K562 (cell line): Measurements from ENCODE around the gene PLIN5. TPM values are rescaled to one million over a fixed set of nuclear protein-coding genes. Genes with fewer than 3 reads are reported as not detected.

Experiments
- ATAC-seq: fragments of 200-7000 bp; cut with Tn5 transposase; 3 replicates; pipeline ENCODE4 v1.9.1; 2020; ENCODE audit warnings: moderate library complexity
- BruUV-seq: library from RNA; stranded (reverse); fragments of 400-500 nt; replicated peaks from 2 replicates; lab custom pipeline; 2021; lab: Mats Ljungman, UMichigan
- CTCF ChIA-PET: fragments of 300-600 bp; formaldehyde crosslinking; extraction: SDS; loops from one replicate; lab custom pipeline; 2021; ENCODE audit warnings: low intra/inter-chr PET ratio; lab: Yijun Ruan, JAX
- POLR2A ChIA-PET: fragments of 300-600, 350-650 bp; sonication (Branson Sonifier 250); formaldehyde crosslinking; extraction: SDS; loops from one replicate; lab custom pipeline; 2021; ENCODE audit warnings: antibody characterized with exemption, inconsistent platforms; lab: Yijun Ruan, JAX
- DNase-seq, 4 experiments: peaks; one replicate each; pipeline versions ENCODE4 v3.0.0 to v3.0.0-alpha.2; 2011 to 2018; ENCODE audit warnings: low spot score in 3 of 4, mixed read lengths in 3 of 4; ENCODE audit errors: extremely low read depth in 1 of 4
- FAIRE-seq: peaks from 2 replicates; lab custom pipeline; 2011; peaks lifted over from hg19 to GRCh38; lab: Jason Lieb, UNC
- H2AFZ ChIP-seq: 2 replicates; pipeline ENCODE4 v1.6.0; 2011; ENCODE audit warnings: low read depth, low read length, control low read depth, inconsistent platforms
- H3K27ac ChIP-seq: fragments of 200-600 bp; 3 replicates; pipeline ENCODE4 v1.8.0; 2011; ENCODE audit warnings: low read depth, mild to moderate bottlenecking, control low read depth, inconsistent platforms, low read length, moderate library complexity, mixed read lengths; ENCODE audit errors: extremely low read depth
- H3K27me3 ChIP-seq, 2 experiments: fragments of 300-600 bp in 1 of 2; 2 replicates in 1 of 2; 3 replicates in 1 of 2; pipeline versions ENCODE4 v1.6.0 to v1.8.0; 2011; ENCODE audit warnings: inconsistent platforms in 2 of 2, low read length in 2 of 2, mild to moderate bottlenecking in 1 of 2, mixed read lengths in 1 of 2, moderate library complexity in 1 of 2; ENCODE audit not compliant: control insufficient read depth in 2 of 2, insufficient read depth in 2 of 2
- H3K36me3 ChIP-seq: fragments of 300-600 bp; 3 replicates; pipeline ENCODE4 v1.8.0; 2011; ENCODE audit warnings: mild to moderate bottlenecking, low read length, inconsistent platforms; ENCODE audit not compliant: control insufficient read depth, insufficient read depth
- H3K4me1 ChIP-seq, 2 experiments: fragments of 200-600 bp in 1 of 2; replicated peaks in 1 of 2; 2 replicates in 1 of 2; 3 replicates in 1 of 2; pipeline versions ENCODE4 v1.5.1 to v1.8.0; 2011; ENCODE audit warnings: inconsistent platforms in 2 of 2, low read length in 2 of 2, mild to moderate bottlenecking in 1 of 2, mixed read lengths in 1 of 2, moderate library complexity in 1 of 2; ENCODE audit not compliant: control insufficient read depth in 2 of 2, insufficient read depth in 2 of 2
- H3K4me2 ChIP-seq: 2 replicates; pipeline ENCODE4 v1.6.1; 2011; ENCODE audit warnings: low read length, control low read depth, inconsistent platforms, mixed read lengths; ENCODE audit not compliant: insufficient read depth
- H3K4me3 ChIP-seq: fragments of 200-600 bp; sonication (generic), shearing (Covaris generic); 2 replicates; pipeline ENCODE4 v1.5.1; 2016; ENCODE audit warnings: control low read depth, inconsistent platforms
- H3K79me2 ChIP-seq: fragments of 200-600 bp; 3 replicates; pipeline ENCODE4 v1.8.0; 2011; ENCODE audit warnings: low read length, inconsistent platforms; ENCODE audit not compliant: control insufficient read depth, insufficient read depth
- H3K9ac ChIP-seq, 2 experiments: 2 replicates each; pipeline versions ENCODE4 v1.6.0 to v1.6.1; 2011; ENCODE audit warnings: low read depth in 2 of 2, low read length in 2 of 2, control low read depth in 1 of 2, inconsistent platforms in 1 of 2, mild to moderate bottlenecking in 1 of 2, mixed read lengths in 1 of 2; ENCODE audit not compliant: insufficient read depth in 1 of 2
- H3K9me1 ChIP-seq: one replicate; pipeline ENCODE4 v1.6.0; 2011; ENCODE audit warnings: inconsistent platforms, mild to moderate bottlenecking, low read length, moderate library complexity; ENCODE audit not compliant: control insufficient read depth, insufficient read depth
- H3K9me3 ChIP-seq: replicated peaks from 2 replicates; pipeline ENCODE4 v1.5.1; 2011; ENCODE audit warnings: low read depth, low read length, inconsistent platforms; ENCODE audit not compliant: control insufficient read depth, insufficient read depth
- H4K20me1 ChIP-seq: replicated peaks from 2 replicates; pipeline ENCODE4 v1.6.1; 2011; ENCODE audit warnings: low read length, inconsistent platforms, mixed read lengths; ENCODE audit not compliant: control insufficient read depth, insufficient read depth
- ATF6 ChIP-seq: sonication (generic); formaldehyde crosslinking; IDR thresholded peaks from 2 replicates; pipeline ENCODE4 v1.4.0; 2020; ENCODE audit warnings: mild to moderate bottlenecking, missing genetic modification reagents
- CREB3L1 ChIP-seq: fragments of 450-650 bp; IDR thresholded peaks from 2 replicates; pipeline ENCODE4 v1.6.1; 2014; ENCODE audit warnings: low read depth, mild to moderate bottlenecking, moderate library complexity, borderline replicate concordance
- CXXC5 ChIP-seq: fragments of 250-450 bp; sonication (Bioruptor Pico); IDR thresholded peaks from 2 replicates; pipeline ENCODE4 v1.8.0; 2022; ENCODE audit warnings: inconsistent platforms, mild to moderate bottlenecking, moderate library complexity
- GATA2 ChIP-seq: sonication (generic); formaldehyde crosslinking; IDR thresholded peaks from 2 replicates; pipeline ENCODE4 v1.4.0; 2020; ENCODE audit warnings: mild to moderate bottlenecking, missing genetic modification reagents
- KDM5B ChIP-seq: fragments of 200-600 bp; sonication (generic); IDR thresholded peaks from 2 replicates; pipeline ENCODE4 v1.6.1; 2012; ENCODE audit warnings: low read depth, mild to moderate bottlenecking, moderate library complexity, low read length, control low read depth, inconsistent platforms; ENCODE audit not compliant: insufficient replicate concordance
- L3MBTL2 ChIP-seq: fragments of 450-650 bp; IDR thresholded peaks from 2 replicates; pipeline ENCODE4 v1.6.1; 2016; ENCODE audit warnings: mild to moderate bottlenecking, moderate library complexity
- MAX ChIP-seq: sonication (generic); formaldehyde crosslinking; IDR thresholded peaks from 2 replicates; pipeline ENCODE4 v1.9.0; 2022; ENCODE audit warnings: mild to moderate bottlenecking, missing genetic modification reagents
- MCM7 ChIP-seq, 2 experiments: fragments of 450-650 bp; IDR thresholded peaks; 2 replicates each; pipeline ENCODE4 v1.6.1; 2016 to 2018
- PCBP2 ChIP-seq: fragments of 200-400 bp; formaldehyde crosslinking; IDR thresholded peaks from 2 replicates; pipeline ENCODE4 v1.6.1; 2018; ENCODE audit warnings: low read length, low read depth, mild to moderate bottlenecking, moderate library complexity; ENCODE audit not compliant: poor library complexity, severe bottlenecking
- PHF21A ChIP-seq: fragments of 450-650 bp; IDR thresholded peaks from 2 replicates; pipeline ENCODE4 v1.6.1; 2017; ENCODE audit warnings: low read depth, borderline replicate concordance
- RBM15 ChIP-seq: fragments of 200-400 bp; formaldehyde crosslinking; IDR thresholded peaks from 2 replicates; pipeline ENCODE4 v1.6.1; 2018; ENCODE audit warnings: mild to moderate bottlenecking, low read length, moderate library complexity; ENCODE audit not compliant: insufficient read depth
- STAT5B ChIP-seq: fragments of 250-450 bp; sonication (Bioruptor Pico); IDR thresholded peaks from 2 replicates; pipeline ENCODE4 v1.8.0; 2021; ENCODE audit warnings: mild to moderate bottlenecking, inconsistent platforms
- USF1 ChIP-seq: sonication (generic); formaldehyde crosslinking; IDR thresholded peaks from 2 replicates; pipeline ENCODE4 v1.9.0; 2022; ENCODE audit warnings: mild to moderate bottlenecking, missing genetic modification reagents
- ZNF263 ChIP-seq: sonication (generic); formaldehyde crosslinking; IDR thresholded peaks from 2 replicates; pipeline ENCODE4 v1.8.0; 2022; ENCODE audit warnings: mild to moderate bottlenecking, missing genetic modification reagents, borderline replicate concordance
- ZNF282 ChIP-seq: sonication (generic); formaldehyde crosslinking; IDR thresholded peaks from 2 replicates; pipeline ENCODE4 v1.8.1; 2023; ENCODE audit warnings: missing genetic modification reagents
- ZNF324 ChIP-seq: fragments of 250-450 bp; sonication (Bioruptor Pico); IDR thresholded peaks from 2 replicates; pipeline ENCODE4 v1.4.0; 2020; ENCODE audit warnings: mild to moderate bottlenecking
- ZNF780A ChIP-seq: fragments of 250-450 bp; sonication (Bioruptor Pico); IDR thresholded peaks from 2 replicates; pipeline ENCODE4 v1.5.0; 2021; ENCODE audit warnings: mild to moderate bottlenecking
- WGBS: fragments of 100-300 bp; shearing (Covaris generic); methylation state at CpG from one replicate; pipeline ENCODE4 v1.1.6; 2016; ENCODE audit warnings: low coverage, mixed read lengths; ENCODE audit not compliant: insufficient coverage; ENCODE audit errors: missing lambda C conversion rate; 5-methylcytosine and 5-hydroxymethylcytosine counted together
- in situ Hi-C: fragments of 300-500 bp; cut with MboI; formaldehyde crosslinking; loops from 4 replicates; pipeline ENCODE4 v1.15.0; 2018; ENCODE audit warnings: inconsistent platforms, mixed read lengths
- intact Hi-C: fragments of 100-400 bp; cut with micrococcal nuclease; formaldehyde crosslinking; loops from 2 replicates; pipeline ENCODE4 v1.14.2; 2022
- polyA plus RNA-seq, 8 experiments: library from polyadenylated mRNA; depleted of rRNA in 4 of 8; stranded (reverse) in 5 of 8; unstranded in 3 of 8; fragments of >200 nt; fragmentation: Nextera tagmentation in 2 of 8; fragmentation: Illumina TruSeq in 1 of 8; extraction: Ambion mirVana in 2 of 8; extraction: Trizol in 1 of 8; gene quantifications; 2 replicates each; pipeline versions ENCODE4 v1.2.1 to v1.2.3, GENCODE V29; 2011 to 2014; ENCODE audit warnings: inconsistent platforms in 1 of 8, missing spikeins in 1 of 8
- total RNA-seq, 7 experiments: library from RNA; depleted of rRNA in 6 of 7; stranded (reverse); fragments of >200 nt in 6 of 7; fragmentation: Illumina TruSeq in 2 of 7; extraction: Trizol in 2 of 7; gene quantifications; 2 replicates each; pipeline versions ENCODE4 v1.2.1 to v1.2.3, GENCODE V29; 2011 to 2021; ENCODE audit warnings: low replicate concordance in 1 of 7

The PLIN5 gene
- total and polyA plus RNA-seq, 9 of the 15 experiments (the other 6 are each of a cell fraction or from before 2014, with no cell fraction given): 0.04 to 1.3 (median 0.50) TPM

GRCh38 chr19:4537953-4538600 lies 3.1 kb upstream of the PLIN5 start:
- Histone ChIP-seq H3K27ac (no peak overlapping the region), H3K4me1 (peaks cover 14 to 51% of the 10 kb centered on the region in 2 experiments; a peak in 4 of 5 replicates), H3K36me3 (peaks cover 9% of the 10 kb centered on the region; the same call in 1 of the 3 replicates), H3K27me3 (no peaks in the 10 kb centered on the region; a peak in 1 of 5 replicates), H3K4me3 (no peak overlapping the region), H3K4me2 (no peak overlapping the region), H2AFZ (no peak overlapping the region), H4K20me1 (no peaks in the 10 kb centered on the region), H3K9me3 (no peaks in the 10 kb centered on the region), H3K9ac (peak overlapping the region in 1 of 2 experiments; percentile 83; a peak in 2 of 4 replicates), H3K9me1 (no peaks in the 10 kb centered on the region), H3K79me2 (peaks cover 33% of the 10 kb centered on the region; the same call in 2 of the 3 replicates)
- FAIRE-seq (peak; percentile 54), DNase-seq (peak in 1 of 4 experiments; percentile 55), ATAC-seq (0 out of 3 replicates have a peak, but pooled peaks have one; percentile 6)
- intact Hi-C loops (no loop called here), in situ Hi-C loops (no loop called here)
- CTCF ChIA-PET: no interaction called here
- POLR2A ChIA-PET: interaction anchor here (0.7 kb wide), 1 partner anchor 84 kb away, joined by 3 read pairs; no protein-coding TSS in a partner anchor
- WGBS: 71% methylated on average over 27 of the region's 27 CpGs
- BruUV-seq: no TSS peak
- no peak for TF ChIP-seq RBM15
- TF ChIP-seq MCM7 (IDR thresholded peaks at IDR 0.05): no peak
- no peak for TF ChIP-seq KDM5B
- TF ChIP-seq ATF6 (CRISPR knock-in tag): no peak
- TF ChIP-seq ZNF324 (CRISPR knock-in tag): no peak
- TF ChIP-seq MAX (CRISPR knock-in tag): no peak
- TF ChIP-seq STAT5B (CRISPR knock-in tag): no peak
- no peak for TF ChIP-seq ZNF780A
- TF ChIP-seq CXXC5 (CRISPR knock-in tag): no peak
- no peak for TF ChIP-seq ZNF263
- no peak for TF ChIP-seq GATA2 (CRISPR knock-in tag)
- TF ChIP-seq L3MBTL2: peak; percentile 46; the same call in 1 of the 2 replicates
- TF ChIP-seq ZNF282 (CRISPR knock-in tag): no peak
- no peak for TF ChIP-seq PCBP2
- no peak for TF ChIP-seq PHF21A
- no peak for TF ChIP-seq CREB3L1
- TF ChIP-seq USF1 (CRISPR knock-in tag): no peak
